ENCODE measurements around the gene DPEP3. TPM values are rescaled to one million over a fixed set of nuclear protein-coding genes. Genes with fewer than 3 reads are reported as not detected.

The DPEP3 gene
- total RNA-seq, 1 donor from 2014 or later: not detected

DNA sequence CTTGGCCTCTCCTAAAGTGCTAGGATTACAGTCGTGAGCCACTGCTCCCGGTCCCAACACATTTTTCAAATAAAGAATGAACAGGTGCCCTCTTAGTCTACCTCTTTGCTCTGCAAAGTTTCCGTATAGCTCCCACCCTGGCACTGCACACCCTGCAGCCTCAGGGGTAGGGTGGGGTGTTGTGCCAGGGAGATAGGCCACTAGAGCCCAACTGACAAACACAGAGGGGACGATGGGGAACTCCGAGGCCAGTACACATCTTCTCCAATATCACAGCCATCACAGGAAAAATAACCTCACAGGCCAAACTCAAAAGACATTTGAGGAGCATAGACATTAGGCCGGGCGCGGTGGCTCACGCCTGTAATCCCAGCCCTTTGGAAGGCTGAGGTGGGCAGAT lies 9.2 kb downstream of the DPEP3 start:
- no peaks in the 10 kb centered on the region for H3K9me3 Mint-ChIP-seq (ENCODE audit: low read depth)
- DNase-seq (ENCODE audit: low spot score): no peak
- H3K27ac Mint-ChIP-seq (ENCODE audit: unreplicated experiment): no peak overlapping the region
- H3K4me3 Mint-ChIP-seq (ENCODE audit: unreplicated experiment): no peak overlapping the region
- TF ChIP-seq, protein P1, sequence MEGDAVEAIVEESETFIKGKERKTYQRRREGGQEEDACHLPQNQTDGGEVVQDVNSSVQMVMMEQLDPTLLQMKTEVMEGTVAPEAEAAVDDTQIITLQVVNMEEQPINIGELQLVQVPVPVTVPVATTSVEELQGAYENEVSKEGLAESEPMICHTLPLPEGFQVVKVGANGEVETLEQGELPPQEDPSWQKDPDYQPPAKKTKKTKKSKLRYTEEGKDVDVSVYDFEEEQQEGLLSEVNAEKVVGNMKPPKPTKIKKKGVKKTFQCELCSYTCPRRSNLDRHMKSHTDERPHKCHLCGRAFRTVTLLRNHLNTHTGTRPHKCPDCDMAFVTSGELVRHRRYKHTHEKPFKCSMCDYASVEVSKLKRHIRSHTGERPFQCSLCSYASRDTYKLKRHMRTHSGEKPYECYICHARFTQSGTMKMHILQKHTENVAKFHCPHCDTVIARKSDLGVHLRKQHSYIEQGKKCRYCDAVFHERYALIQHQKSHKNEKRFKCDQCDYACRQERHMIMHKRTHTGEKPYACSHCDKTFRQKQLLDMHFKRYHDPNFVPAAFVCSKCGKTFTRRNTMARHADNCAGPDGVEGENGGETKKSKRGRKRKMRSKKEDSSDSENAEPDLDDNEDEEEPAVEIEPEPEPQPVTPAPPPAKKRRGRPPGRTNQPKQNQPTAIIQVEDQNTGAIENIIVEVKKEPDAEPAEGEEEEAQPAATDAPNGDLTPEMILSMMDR (IDR thresholded peaks at IDR 0.05): no peak
- no peaks in the 10 kb centered on the region for H3K27me3 Mint-ChIP-seq (ENCODE audit: low read depth)
- peaks cover 18% of the 10 kb centered on the region for H3K4me1 Mint-ChIP-seq (ENCODE audit: low read depth)
- H3K36me3 Mint-ChIP-seq (ENCODE audit: low read depth): peaks cover 2% of the 10 kb centered on the region

DNA sequence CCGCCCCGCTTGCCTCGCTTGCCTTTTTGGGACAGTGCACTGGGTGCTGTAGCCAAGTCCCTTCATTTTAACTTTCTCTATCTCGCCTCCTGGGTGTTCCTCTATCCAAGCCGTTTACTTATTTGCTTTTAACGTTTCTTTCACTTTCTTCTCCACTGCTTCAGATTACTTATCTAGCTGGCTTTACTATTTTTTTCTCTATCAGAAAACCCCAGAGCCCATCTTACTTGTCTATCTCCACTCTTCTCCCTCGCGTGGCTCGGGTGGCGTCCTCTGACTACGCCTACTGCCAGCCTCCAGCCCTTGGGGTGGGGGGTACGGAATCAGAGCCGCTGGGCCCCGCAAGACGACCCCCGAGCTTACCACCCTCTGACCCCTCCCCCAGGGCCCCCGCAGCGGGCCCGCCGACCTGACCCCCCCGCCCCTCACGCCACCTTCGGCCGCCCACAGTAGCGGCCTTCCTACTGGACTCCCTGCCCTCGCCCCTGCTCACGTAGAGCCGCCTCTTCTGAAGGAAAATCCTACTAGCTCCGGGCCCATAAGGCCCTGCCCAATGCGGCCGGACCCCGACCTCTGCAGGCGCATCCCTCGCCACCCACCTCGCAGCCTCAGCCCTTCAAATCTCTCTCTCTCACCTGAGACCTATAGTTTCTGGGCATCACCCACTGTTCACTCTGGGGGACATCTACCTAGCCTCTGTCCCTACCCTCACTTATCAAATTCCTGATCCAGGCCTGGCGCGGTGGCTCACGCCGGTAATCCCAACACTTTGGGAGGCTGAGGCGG lies 10.9 kb downstream of the DPEP3 start:
- Mint-ChIP-seq H3K9me3 (ENCODE audit: low read depth) (no peaks in the 10 kb centered on the region), H3K27me3 (ENCODE audit: low read depth) (no peaks in the 10 kb centered on the region), H3K4me1 (ENCODE audit: low read depth) (peaks cover 35% of the 10 kb centered on the region), H3K4me3 (ENCODE audit: unreplicated experiment) (peak overlapping the region; percentile 100), H3K36me3 (ENCODE audit: low read depth) (peaks cover 4% of the 10 kb centered on the region), H3K27ac (ENCODE audit: unreplicated experiment) (peak overlapping the region; percentile 67)
- TF ChIP-seq, protein P1 (IDR thresholded peaks at IDR 0.05): no peak
- DNase-seq (ENCODE audit: low spot score): peak; percentile 84

DNA sequence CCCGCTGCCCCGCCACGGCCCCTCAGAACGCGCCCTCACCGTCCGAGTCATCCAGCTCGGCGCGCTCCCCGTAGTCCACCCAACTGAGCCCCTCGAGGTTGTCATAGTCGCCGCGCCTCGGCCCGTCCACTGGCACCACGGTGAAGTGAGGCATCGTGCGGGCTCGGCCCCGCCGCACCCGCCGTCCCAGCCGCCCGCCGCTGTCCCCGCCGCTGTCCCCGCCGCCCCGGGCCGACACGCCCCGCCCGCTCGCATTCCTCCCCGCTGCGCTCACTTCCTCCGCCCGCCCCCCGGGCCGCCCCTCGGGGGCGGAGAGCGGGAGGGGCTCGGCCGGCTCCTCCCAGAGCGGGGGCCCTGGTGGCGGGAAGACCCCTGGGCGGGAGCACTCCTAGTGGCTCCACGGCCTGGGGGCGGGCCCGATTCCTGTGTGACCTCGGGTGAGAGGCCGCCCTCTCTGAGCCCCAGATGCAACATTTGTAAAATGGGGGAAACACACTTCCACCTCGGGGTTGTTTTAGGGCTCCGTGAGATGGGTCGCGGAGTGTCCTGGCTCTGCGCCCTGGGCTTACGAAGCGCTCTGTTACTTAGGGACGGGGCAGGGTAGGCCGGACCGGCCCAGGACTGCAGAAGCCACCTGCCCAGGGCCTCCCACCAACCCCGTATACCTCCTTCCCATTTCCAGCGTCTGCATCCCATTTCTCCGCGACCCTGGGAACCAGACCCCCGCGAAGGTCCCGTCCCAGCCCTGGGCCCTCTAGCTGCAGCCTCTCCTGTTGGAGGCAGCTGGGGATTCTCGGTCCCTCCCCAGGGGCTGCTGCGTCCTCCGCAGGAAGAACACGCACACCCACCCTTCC lies 11.7 kb downstream of the DPEP3 start, which contains the start of gene SLC12A4:
Gene SLC12A4 (minus strand): TSS at position 238 of the 854 bp plus-strand sequence. CDS start 84 bp downstream, at position 154.
- H3K27me3 Mint-ChIP-seq (ENCODE audit: low read depth): no peaks in the 10 kb centered on the region
- no peaks in the 10 kb centered on the region for H3K9me3 Mint-ChIP-seq (ENCODE audit: low read depth)
- TF ChIP-seq, protein P1 (IDR thresholded peaks at IDR 0.05): no peak
- peaks cover 6% of the 10 kb centered on the region for H3K36me3 Mint-ChIP-seq (ENCODE audit: low read depth)
- DNase-seq (ENCODE audit: low spot score): peak; percentile 91
- peaks cover 37% of the 10 kb centered on the region for H3K4me1 Mint-ChIP-seq (ENCODE audit: low read depth)
- peak within 1 kb of the TSS; percentile 100 for H3K4me3 Mint-ChIP-seq (ENCODE audit: unreplicated experiment)
- H3K27ac Mint-ChIP-seq (ENCODE audit: unreplicated experiment): peak within 1 kb of the TSS; percentile 98

DNA sequence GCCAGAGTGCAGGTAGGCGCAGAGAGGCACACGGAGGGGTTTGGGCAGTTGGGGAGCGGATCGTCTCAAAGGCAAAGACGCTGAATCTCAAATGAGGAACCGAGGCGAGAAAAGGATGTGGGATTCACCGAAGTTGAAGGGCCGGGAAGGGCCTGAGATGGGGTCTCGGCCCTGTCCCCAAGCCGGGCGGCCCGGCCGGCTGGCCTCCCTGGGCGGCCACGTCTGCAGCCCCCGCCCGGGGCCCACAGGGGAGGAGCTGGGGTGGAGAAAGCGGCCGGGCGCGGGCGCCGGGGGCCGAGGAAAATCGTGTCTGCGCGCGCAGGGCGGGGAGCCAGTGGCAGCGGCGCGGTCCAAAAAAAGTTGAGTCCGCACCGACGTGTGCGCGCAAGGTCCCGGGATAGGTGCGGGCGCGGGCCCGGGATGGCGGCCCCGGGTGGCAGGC lies 12.3 kb downstream of the DPEP3 start:
- peaks cover 8% of the 10 kb centered on the region for H3K36me3 Mint-ChIP-seq (ENCODE audit: low read depth)
- DNase-seq (ENCODE audit: low spot score): no peak

More for the DNA sequence above, 12.3 kb downstream of the DPEP3 start:
- Mint-ChIP-seq H3K4me1 (ENCODE audit: low read depth) (peaks cover 40% of the 10 kb centered on the region), H3K27me3 (ENCODE audit: low read depth) (no peaks in the 10 kb centered on the region), H3K27ac (ENCODE audit: unreplicated experiment) (peak overlapping the region; percentile 98), H3K4me3 (ENCODE audit: unreplicated experiment) (peak overlapping the region; percentile 100), H3K9me3 (ENCODE audit: low read depth) (no peaks in the 10 kb centered on the region)
- TF ChIP-seq, protein P1 (IDR thresholded peaks at IDR 0.05): no peak

Measured in chondrocyte (in vitro differentiated cells).